Measurements from ENCODE around the gene C18orf63. TPM values are rescaled to one million over a fixed set of nuclear protein-coding genes. Genes with fewer than 3 reads are reported as not detected.

The C18orf63 gene
- total and polyA plus RNA-seq, 2 donors (not counting 3 experiments of a cell fraction or from before 2014, with no cell fraction given) = not detected

DNA sequence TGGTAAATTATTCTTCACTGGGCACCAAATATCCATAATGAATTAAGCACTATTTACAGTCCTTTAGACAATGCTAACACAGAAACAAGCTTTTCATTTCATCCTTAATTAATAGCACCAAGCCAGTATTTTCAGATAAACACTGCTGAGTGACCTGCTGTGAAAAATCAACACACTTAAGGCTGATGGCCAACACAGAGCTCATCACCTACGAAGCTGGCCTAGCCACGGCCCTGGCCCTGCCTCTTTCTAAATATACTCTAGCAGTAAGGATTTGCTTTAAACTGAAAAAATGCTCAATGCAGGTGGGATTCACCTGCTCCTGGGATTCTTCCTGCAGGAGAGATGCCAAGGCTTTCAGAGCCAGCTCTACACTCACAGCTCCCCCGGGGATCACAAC, 42.2 kb upstream of the C18orf63 start:
- no peak for DNase-seq (ENCODE audit: low read depth, low spot score)
- BruUV-seq (replicated peaks) = no TSS peak
- Histone ChIP-seq H3K4me3 (replicated peaks in 1 of 3; ENCODE audit: insufficient read depth in 1 of 3, low read depth in 1 of 3, low read length in 3 of 3) (no peak overlapping the region), H3K9me1 (replicated peaks; ENCODE audit: control insufficient read depth, extremely low read depth, insufficient read depth, low read length) (no peaks in the 10 kb centered on the region), H3K79me2 (ENCODE audit: control insufficient read depth, insufficient read depth, low read length) (no peaks in the 10 kb centered on the region), H2AFZ (ENCODE audit: low read depth, low read length) (no peak overlapping the region), H3K36me3 (ENCODE audit: control insufficient read depth in 2 of 2, extremely low read depth in 1 of 2, insufficient read depth in 2 of 2, low read length in 2 of 2) (no peaks in the 10 kb centered on the region), H3K9me3 (replicated peaks; ENCODE audit: control insufficient read depth, insufficient read depth, low read length) (no peaks in the 10 kb centered on the region), H3K4me2 (ENCODE audit: insufficient read depth, low read length) (no peak overlapping the region), H3K27ac (ENCODE audit: insufficient read depth, low read depth, low read length) (no peak overlapping the region), H3K27me3 (ENCODE audit: control insufficient read depth in 2 of 2, insufficient read depth in 2 of 2, low read length in 2 of 2) (no peaks in the 10 kb centered on the region), H4K20me1 (replicated peaks; ENCODE audit: control insufficient read depth, extremely low read depth, insufficient read depth, low read length) (no peaks in the 10 kb centered on the region), H3K4me1 (ENCODE audit: control insufficient read depth, extremely low read depth, insufficient read depth, low read length) (no peaks in the 10 kb centered on the region), H3K9ac (replicated peaks; ENCODE audit: extremely low read depth, insufficient read depth, low read length) (no peak overlapping the region)
- ChIA-PET CTCF (interaction anchor here (1.3 kb wide), 1 partner anchor 15 kb away, joined by 3 read pairs; no protein-coding TSS in a partner anchor), POLR2A (no interaction called here)
- no peak for TF ChIP-seq POLR2AphosphoS5 (IDR thresholded peaks at IDR 0.05; ENCODE audit: insufficient read depth, low read depth, low read length)
- TF ChIP-seq MYC (IDR thresholded peaks at IDR 0.05; ENCODE audit: low read depth, low read length) = no peak
- TF ChIP-seq FOS (IDR thresholded peaks at IDR 0.05; ENCODE audit: borderline replicate concordance, insufficient read depth, low read length) = no peak
- no peak for TF ChIP-seq EZH2 (IDR thresholded peaks at IDR 0.05; ENCODE audit: borderline replicate concordance, low read depth, low read length, severe bottlenecking)
- TF ChIP-seq, protein P1, sequence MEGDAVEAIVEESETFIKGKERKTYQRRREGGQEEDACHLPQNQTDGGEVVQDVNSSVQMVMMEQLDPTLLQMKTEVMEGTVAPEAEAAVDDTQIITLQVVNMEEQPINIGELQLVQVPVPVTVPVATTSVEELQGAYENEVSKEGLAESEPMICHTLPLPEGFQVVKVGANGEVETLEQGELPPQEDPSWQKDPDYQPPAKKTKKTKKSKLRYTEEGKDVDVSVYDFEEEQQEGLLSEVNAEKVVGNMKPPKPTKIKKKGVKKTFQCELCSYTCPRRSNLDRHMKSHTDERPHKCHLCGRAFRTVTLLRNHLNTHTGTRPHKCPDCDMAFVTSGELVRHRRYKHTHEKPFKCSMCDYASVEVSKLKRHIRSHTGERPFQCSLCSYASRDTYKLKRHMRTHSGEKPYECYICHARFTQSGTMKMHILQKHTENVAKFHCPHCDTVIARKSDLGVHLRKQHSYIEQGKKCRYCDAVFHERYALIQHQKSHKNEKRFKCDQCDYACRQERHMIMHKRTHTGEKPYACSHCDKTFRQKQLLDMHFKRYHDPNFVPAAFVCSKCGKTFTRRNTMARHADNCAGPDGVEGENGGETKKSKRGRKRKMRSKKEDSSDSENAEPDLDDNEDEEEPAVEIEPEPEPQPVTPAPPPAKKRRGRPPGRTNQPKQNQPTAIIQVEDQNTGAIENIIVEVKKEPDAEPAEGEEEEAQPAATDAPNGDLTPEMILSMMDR (IDR thresholded peaks at IDR 0.05; ENCODE audit: extremely low read depth in 1 of 2, insufficient read depth in 1 of 2, low read depth in 1 of 2, low read length in 2 of 2) = no peak
- dilution Hi-C loops (cut with MboI; ENCODE audit: extremely low pct_ligation_motif_present, low sequenced_read_pairs) = no loop called here
- intact Hi-C loops (cut with micrococcal nuclease) = no loop called here
- FAIRE-seq = no peak

DNA sequence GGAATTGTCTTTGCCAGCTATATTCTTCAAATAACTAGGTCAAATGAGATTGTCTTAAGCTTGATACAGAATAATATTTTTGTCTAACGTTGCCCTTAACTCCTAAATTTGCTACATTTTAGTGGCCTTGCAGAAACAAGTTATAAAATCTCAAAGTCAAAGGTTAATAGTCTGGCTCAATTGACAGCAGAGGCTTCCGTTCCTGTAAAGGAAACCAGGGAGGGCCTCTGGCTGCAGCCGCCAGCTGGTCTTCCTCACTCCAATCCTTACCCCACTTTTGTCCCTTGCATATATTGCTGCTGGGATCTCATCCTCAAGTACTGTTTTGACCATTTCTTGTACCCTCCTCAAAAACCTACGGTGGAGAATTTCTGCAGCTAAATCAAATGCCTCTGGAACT, 40.9 kb upstream of the C18orf63 start:
- Histone ChIP-seq H3K9me3 (replicated peaks; ENCODE audit: control insufficient read depth, insufficient read depth, low read length) (no peaks in the 10 kb centered on the region), H3K36me3 (ENCODE audit: control insufficient read depth in 2 of 2, extremely low read depth in 1 of 2, insufficient read depth in 2 of 2, low read length in 2 of 2) (no peaks in the 10 kb centered on the region), H3K9ac (replicated peaks; ENCODE audit: extremely low read depth, insufficient read depth, low read length) (no peak overlapping the region), H3K27ac (ENCODE audit: insufficient read depth, low read depth, low read length) (no peak overlapping the region), H3K27me3 (ENCODE audit: control insufficient read depth in 2 of 2, insufficient read depth in 2 of 2, low read length in 2 of 2) (no peaks in the 10 kb centered on the region), H4K20me1 (replicated peaks; ENCODE audit: control insufficient read depth, extremely low read depth, insufficient read depth, low read length) (no peaks in the 10 kb centered on the region), H2AFZ (ENCODE audit: low read depth, low read length) (no peak overlapping the region), H3K9me1 (replicated peaks; ENCODE audit: control insufficient read depth, extremely low read depth, insufficient read depth, low read length) (no peaks in the 10 kb centered on the region), H3K4me2 (ENCODE audit: insufficient read depth, low read length) (no peak overlapping the region), H3K4me3 (replicated peaks in 1 of 3; ENCODE audit: insufficient read depth in 1 of 3, low read depth in 1 of 3, low read length in 3 of 3) (no peak overlapping the region), H3K4me1 (ENCODE audit: control insufficient read depth, extremely low read depth, insufficient read depth, low read length) (no peaks in the 10 kb centered on the region), H3K79me2 (ENCODE audit: control insufficient read depth, insufficient read depth, low read length) (no peaks in the 10 kb centered on the region)
- CTCF ChIA-PET = interaction anchor here (1.1 to 1.8 kb wide), 5 partner anchors 9 to 68 kb away, joined by 3 to 7 read pairs (median 5); no protein-coding TSS in a partner anchor
- intact Hi-C loops (cut with micrococcal nuclease) = no loop called here
- DNase-seq (ENCODE audit: low read depth, low spot score) (no peak), FAIRE-seq (no peak)
- dilution Hi-C loops (cut with MboI; ENCODE audit: extremely low pct_ligation_motif_present, low sequenced_read_pairs) = no loop called here
- no peak for TF ChIP-seq FOS (IDR thresholded peaks at IDR 0.05; ENCODE audit: borderline replicate concordance, insufficient read depth, low read length)
- TF ChIP-seq EZH2 (IDR thresholded peaks at IDR 0.05; ENCODE audit: borderline replicate concordance, low read depth, low read length, severe bottlenecking) = no peak
- TF ChIP-seq GATA2 (IDR thresholded peaks at IDR 0.05; ENCODE audit: insufficient read depth, insufficient read length, low read depth, low read length) = no peak
- no peak for TF ChIP-seq JUN (IDR thresholded peaks at IDR 0.05; ENCODE audit: borderline replicate concordance, insufficient read depth, insufficient read length, low read depth)
- TF ChIP-seq, protein P2, sequence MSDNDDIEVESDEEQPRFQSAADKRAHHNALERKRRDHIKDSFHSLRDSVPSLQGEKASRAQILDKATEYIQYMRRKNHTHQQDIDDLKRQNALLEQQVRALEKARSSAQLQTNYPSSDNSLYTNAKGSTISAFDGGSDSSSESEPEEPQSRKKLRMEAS (IDR thresholded peaks at IDR 0.05; ENCODE audit: insufficient read depth, insufficient read length) = no peak
- no peak for TF ChIP-seq POLR2AphosphoS5 (IDR thresholded peaks at IDR 0.05; ENCODE audit: insufficient read depth, low read depth, low read length)
- TF ChIP-seq, protein P1 (IDR thresholded peaks at IDR 0.05; ENCODE audit: extremely low read depth in 1 of 2, insufficient read depth in 1 of 2, low read depth in 1 of 2, low read length in 2 of 2) = no peak
- no peak for TF ChIP-seq POLR2A (IDR thresholded peaks at IDR 0.05; ENCODE audit: low read depth, low read length)
- TF ChIP-seq MYC (IDR thresholded peaks at IDR 0.05; ENCODE audit: low read depth, low read length) = no peak
- no TSS peak for BruUV-seq (replicated peaks)
- POLR2A ChIA-PET = no interaction called here

Data from endothelial cell of umbilical vein (primary cell).